ENCODE results near the gene PCDH1.

DNA sequence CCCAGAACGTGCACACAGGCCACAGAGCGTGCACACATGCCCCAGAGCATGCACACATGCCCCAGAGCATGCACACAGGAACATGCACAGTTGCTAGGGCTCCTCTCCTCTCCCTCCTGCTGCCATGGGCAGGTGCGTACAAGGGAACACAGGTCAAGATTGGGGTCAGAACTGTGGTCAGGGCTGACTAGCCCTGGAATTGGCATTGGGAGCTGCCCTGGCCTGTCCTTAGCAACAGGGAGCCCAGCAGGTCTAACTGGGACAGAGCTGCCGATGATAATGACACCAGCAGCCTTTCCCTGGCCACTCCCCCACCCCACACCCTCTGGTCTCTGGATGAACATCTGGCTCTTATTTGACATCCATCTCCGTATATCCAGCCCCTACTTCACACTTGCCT lies 8.0 kb downstream of the PCDH1 start:
- no peak for TF ChIP-seq CTCF (IDR thresholded peaks at IDR 0.05; ENCODE audit: control extremely low read depth in 1 of 3, insufficient read depth in 1 of 3, low read depth in 1 of 3, low read length in 3 of 3)
- TF ChIP-seq POLR2AphosphoS5 (IDR thresholded peaks at IDR 0.05; ENCODE audit: low read depth, low read length), result 0 out of 2 replicates have a peak, but pooled peaks have one; percentile 15
- no peak for TF ChIP-seq CREB1 (IDR thresholded peaks at IDR 0.05)
- TF ChIP-seq GTF2F1 (IDR thresholded peaks at IDR 0.05; ENCODE audit: borderline replicate concordance, low read depth, low read length), result no peak
- TF ChIP-seq POLR2A (IDR thresholded peaks at IDR 0.05; ENCODE audit: control extremely low read depth in 1 of 2, low read depth in 2 of 2, low read length in 2 of 2), result no peak; a peak in 1 of 3 replicates
- TF ChIP-seq TBP (IDR thresholded peaks at IDR 0.05; ENCODE audit: low read depth, low read length), result no peak
- TF ChIP-seq, protein P1, sequence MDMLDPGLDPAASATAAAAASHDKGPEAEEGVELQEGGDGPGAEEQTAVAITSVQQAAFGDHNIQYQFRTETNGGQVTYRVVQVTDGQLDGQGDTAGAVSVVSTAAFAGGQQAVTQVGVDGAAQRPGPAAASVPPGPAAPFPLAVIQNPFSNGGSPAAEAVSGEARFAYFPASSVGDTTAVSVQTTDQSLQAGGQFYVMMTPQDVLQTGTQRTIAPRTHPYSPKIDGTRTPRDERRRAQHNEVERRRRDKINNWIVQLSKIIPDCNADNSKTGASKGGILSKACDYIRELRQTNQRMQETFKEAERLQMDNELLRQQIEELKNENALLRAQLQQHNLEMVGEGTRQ (IDR thresholded peaks at IDR 0.05; ENCODE audit: low read length), result no peak
- TF ChIP-seq EZH2 (IDR thresholded peaks at IDR 0.05; ENCODE audit: low read depth, low read length, severe bottlenecking), result no peak

Data from H1 (cell line).